GM20000 (cell line): ENCODE data around the gene CDC42EP4.

Experiments
- DNase-seq: peaks from one replicate; pipeline ENCODE4 v3.0.0; 2012; ENCODE audit warnings: low spot score
- TF ChIP-seq, protein P1 (sequence below): IDR thresholded peaks from 2 replicates; pipeline ENCODE4 v1.5.1; 2012; ENCODE audit warnings: mild to moderate bottlenecking, control low read depth; ENCODE audit errors: extremely low read depth, missing control alignments

CDC42EP4 gene

DNA sequence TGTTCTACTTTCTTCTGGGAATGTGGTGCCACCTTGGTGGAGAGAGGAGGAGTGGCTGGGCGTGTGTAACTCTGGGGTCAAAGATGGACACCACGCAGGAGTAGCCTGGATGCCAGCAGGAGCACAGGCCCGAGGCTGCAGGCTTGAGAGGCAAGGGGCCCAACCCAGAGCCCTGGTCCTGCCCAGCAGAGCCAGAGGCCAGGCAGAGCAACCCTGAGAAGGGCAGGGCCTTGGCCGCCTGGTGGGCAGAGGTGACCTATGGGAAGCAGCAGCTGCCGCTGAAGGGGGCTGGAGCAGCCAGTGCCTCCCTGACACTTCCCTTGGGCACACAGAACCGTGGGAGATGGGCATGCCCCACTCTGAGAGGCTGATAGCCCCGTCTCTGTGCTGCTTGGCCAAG, 32.1 kb downstream of the CDC42EP4 start:
- TF ChIP-seq, protein P1, sequence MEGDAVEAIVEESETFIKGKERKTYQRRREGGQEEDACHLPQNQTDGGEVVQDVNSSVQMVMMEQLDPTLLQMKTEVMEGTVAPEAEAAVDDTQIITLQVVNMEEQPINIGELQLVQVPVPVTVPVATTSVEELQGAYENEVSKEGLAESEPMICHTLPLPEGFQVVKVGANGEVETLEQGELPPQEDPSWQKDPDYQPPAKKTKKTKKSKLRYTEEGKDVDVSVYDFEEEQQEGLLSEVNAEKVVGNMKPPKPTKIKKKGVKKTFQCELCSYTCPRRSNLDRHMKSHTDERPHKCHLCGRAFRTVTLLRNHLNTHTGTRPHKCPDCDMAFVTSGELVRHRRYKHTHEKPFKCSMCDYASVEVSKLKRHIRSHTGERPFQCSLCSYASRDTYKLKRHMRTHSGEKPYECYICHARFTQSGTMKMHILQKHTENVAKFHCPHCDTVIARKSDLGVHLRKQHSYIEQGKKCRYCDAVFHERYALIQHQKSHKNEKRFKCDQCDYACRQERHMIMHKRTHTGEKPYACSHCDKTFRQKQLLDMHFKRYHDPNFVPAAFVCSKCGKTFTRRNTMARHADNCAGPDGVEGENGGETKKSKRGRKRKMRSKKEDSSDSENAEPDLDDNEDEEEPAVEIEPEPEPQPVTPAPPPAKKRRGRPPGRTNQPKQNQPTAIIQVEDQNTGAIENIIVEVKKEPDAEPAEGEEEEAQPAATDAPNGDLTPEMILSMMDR = no peak

DNA sequence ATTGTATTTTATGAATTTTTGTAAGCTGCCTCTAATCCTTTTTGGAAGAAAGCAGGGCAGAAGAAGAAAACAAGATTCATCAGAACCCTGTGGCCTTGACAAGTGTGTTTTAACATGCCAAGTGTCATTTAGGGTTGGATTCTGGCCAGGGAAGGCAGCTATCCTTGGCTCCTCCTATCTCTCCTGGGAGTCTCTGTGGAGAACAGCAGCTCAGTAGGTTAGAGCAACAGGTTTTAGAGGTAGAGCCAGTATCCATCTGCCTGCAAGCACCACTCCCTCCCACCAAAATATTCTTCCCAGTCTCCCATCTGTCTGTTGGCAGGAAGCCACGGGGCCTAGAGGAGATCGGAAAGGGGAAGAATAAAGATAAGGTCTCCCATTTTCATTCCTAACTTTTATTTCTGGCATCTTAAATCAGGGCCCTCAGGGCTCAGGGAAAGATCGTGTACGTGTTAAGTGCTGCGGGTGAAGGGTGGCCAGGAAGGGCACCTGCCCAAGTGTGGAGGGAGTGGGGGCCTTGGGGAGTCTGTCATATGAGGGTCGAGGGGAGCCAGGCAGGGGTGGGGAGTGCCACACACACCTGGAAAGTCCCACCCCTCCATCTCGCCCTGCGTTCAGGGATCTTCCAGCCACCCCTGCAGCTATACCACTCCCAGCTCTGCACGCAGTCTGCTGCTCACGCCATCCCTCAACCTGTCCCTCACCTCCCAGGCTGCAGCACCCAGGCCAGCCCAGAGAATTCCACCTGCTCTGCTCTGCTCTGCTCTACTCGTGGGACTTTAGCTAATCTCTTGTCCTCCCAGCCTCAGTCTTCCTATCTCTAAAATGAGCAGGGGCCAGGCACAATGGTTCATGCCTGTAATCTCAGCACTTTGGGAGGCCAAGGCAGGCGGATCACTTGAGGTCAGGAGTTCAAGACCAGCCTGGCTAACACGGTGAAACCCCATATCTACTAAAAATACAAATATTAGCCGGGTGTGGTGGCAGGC, 33.0 kb downstream of the CDC42EP4 start:
- TF ChIP-seq, protein P1 = no peak
- no peak for DNase-seq

More for the DNA sequence above, 32.1 kb downstream of the CDC42EP4 start:
- no peak for DNase-seq

DNA sequence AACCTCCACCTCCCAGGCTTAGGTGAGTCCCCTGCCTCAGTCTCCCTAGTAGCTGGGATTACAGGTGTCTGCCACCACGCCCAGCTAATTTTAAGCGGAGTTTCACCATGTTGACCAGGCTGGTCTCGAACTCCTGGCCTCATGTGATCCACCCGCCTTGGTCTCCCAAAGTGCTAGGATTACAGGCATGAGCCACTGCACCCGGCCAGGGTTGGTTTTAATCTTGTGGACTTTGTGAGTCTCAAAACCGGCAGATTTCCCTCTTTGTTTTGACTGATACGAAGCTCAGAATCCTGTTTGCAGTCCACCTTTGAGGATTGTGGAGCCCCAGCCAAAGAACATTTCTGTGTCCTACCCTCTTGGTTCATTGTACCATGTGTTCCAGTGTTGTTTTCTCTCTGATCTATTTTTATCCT, 33.7 kb downstream of the CDC42EP4 start:
- TF ChIP-seq, protein P1 = no peak
- no peak for DNase-seq

DNA sequence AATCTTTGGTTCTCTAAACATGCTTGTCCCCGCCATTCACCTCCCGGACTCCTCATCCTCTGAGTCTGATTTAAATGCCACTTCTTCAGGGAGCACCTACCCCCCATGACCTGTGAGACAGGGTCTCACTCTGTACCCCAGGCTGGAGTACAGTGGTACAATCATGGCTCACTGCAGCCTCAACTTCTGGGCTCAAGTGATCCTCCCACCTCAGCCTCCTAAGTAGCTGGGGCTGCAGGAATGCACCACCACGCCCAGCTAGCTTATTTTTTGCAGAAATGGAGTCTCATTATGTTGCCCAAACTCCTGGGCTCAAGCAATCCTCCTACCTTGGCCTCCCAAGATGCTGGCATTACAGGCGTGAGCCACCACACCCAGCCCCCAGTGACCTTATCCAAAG, 37.3 kb downstream of the CDC42EP4 start:
- TF ChIP-seq, protein P1 = no peak
- no peak for DNase-seq

DNA sequence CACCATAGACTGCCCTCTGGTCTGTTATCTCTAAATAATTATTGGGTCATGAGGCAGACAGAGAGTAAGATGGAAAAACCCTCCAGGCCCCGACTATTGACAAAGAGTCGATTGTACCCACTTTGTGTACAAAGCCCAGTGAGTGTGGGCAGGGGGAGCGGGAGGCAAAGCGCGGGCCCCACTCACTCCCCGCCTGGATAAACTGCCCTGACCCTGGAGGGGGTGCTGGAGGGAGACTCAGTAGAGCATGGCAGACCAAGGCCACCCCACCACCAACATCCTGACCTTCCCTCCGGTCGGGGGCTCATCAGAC, 38.9 kb downstream of the CDC42EP4 start:
- DNase-seq = no peak
- TF ChIP-seq, protein P1 = no peak

DNA sequence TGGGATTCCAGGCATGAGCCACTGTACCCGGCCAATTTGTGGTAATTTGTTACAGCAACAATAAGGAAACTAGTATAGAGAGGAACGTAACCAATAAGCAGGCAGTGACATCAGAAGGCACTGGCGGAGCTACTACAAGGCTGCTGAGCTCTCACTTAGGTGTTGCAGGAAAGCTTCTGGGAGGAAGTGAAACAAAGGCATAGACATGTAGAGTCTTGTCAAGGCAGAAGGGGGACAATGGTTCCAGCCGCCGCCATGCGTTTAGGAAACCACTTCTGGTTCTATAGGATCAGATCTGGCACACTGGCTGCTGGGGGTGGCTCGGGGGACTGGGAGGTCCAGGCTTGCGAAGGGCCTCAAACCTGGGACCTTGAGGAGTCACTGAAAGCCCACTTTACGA, 40.7 kb downstream of the CDC42EP4 start:
- TF ChIP-seq, protein P1 = no peak
- DNase-seq = peak; percentile 85

DNA sequence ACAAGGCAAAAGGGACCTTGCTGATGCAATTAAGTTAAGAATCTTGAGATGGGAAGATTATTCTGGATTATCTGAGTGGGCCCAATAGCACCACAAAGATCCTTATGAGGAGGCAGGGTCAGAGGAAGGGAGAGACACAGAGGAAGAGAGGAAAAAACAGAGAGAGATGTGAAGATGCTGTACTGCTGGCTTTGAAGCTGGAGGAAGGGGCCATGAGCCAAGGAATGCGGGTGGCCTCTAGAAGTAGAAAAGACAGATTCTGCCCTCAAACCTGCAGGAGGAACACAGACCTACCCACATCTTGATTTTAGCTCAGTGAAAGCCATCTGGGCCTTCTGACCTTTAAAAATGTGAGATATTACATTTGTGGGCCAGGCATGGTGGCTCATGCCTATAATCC, 42.0 kb downstream of the CDC42EP4 start:
- TF ChIP-seq, protein P1 = no peak
- DNase-seq = no peak
